ENCODE data around the gene CAPS2.
"Not testable (repeated sequence)": the region's sequence is repeated elsewhere in the genome, so short reads cannot be mapped to it uniquely, and the experiment has no call there.

The CAPS2 gene

GRCh38 chr12:75360920-75361319, 30.8 kb upstream of the CAPS2 start:
- TF ChIP-seq CTCF (IDR thresholded peaks at IDR 0.05; ENCODE audit: extremely low read depth, insufficient read depth, missing control alignments) = no peak
- DNase-seq (ENCODE audit: low spot score) = no peak
- in situ Hi-C loops (cut with MboI; ENCODE audit: low pct_unique_long_range_greater_than_20kb, low sequenced_read_pairs, unreplicated experiment) = no loop called here

DNA sequence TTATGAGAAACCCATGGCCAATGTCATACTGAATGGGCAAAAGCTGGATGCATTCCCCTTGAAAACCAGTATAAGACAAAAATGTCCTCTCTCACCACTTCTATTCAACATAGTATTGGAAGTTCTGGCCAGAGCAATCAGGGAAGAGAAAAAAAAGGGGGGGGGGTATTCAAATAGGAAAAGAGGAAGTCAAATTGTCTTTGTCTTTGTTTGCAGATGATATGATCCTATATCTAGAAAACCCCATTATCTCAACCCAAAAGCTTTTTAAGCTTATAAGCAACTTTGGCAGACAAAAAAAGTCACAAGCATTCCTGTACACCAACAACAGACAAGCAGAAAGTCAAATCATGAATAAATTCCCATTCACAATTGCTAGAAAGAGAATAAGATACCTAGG, 23.9 kb upstream of the CAPS2 start:
- in situ Hi-C loops (cut with MboI; ENCODE audit: low pct_unique_long_range_greater_than_20kb, low sequenced_read_pairs, unreplicated experiment) = no loop called here
- DNase-seq (ENCODE audit: low spot score) = no peak
- TF ChIP-seq CTCF (IDR thresholded peaks at IDR 0.05; ENCODE audit: extremely low read depth, insufficient read depth, missing control alignments) = no peak

- in situ Hi-C loops (cut with MboI; ENCODE audit: low pct_unique_long_range_greater_than_20kb, low sequenced_read_pairs, unreplicated experiment) = no loop called here
- no peak for TF ChIP-seq CTCF (IDR thresholded peaks at IDR 0.05; ENCODE audit: extremely low read depth, insufficient read depth, missing control alignments)
- DNase-seq (ENCODE audit: low spot score) = no peak
These were observed 20.3 kb upstream of the CAPS2 start for GRCh38 chr12:75350413-75350812.

GRCh38 chr12:75349946-75350345, 19.8 kb upstream of the CAPS2 start:
- no peak for TF ChIP-seq CTCF (IDR thresholded peaks at IDR 0.05; ENCODE audit: extremely low read depth, insufficient read depth, missing control alignments)
- in situ Hi-C loops (cut with MboI; ENCODE audit: low pct_unique_long_range_greater_than_20kb, low sequenced_read_pairs, unreplicated experiment) = loop anchor here (25.0 kb wide), 1 partner anchor 687 kb away; the partner anchor contains the start of gene PHLDA1
- DNase-seq (ENCODE audit: low spot score) = no peak

DNA sequence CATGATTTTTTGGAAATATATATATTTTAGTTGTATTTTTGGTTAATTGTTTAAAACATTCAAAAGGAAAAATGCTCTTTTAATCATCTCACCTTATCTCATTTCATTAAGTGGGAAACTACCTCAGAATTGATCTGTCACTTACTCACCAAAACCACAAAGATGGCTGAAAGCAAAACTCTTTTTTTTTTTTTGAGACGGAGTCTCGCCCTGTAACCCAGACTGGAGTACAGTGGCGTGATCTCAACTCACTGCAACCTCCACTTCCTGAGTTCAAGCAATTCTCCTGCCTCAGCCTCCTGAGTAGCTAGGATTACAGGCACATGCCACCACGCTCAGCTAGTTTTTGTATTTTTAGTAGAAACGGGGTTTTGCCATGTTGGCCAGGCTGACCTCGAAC, 16.1 kb upstream of the CAPS2 start:
- not testable (repeated sequence) for DNase-seq (ENCODE audit: low spot score)
- in situ Hi-C loops (cut with MboI; ENCODE audit: low pct_unique_long_range_greater_than_20kb, low sequenced_read_pairs, unreplicated experiment) = loop anchor here (25.0 kb wide), 1 partner anchor 691 kb away; the partner anchor contains the start of gene PHLDA1

DNA sequence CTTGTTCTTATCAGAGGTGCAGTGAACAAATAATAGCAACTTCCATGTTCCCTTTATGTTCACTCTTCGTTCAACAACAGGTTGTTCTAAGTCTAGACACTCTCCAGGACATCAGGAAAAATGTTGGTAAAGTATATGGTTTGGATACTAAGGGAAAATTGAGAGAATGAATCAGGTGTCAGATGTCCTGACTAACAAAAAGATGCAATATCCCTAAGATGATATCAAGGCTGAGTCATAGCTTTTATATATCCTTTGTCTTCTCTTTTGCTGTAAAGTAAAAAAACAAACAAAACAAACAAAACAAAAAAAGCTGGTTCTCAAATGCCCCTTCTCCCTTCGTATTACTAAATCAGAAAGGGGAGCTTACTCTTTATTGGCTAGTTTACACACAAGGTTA, 15.4 kb upstream of the CAPS2 start:
- no peak for DNase-seq (ENCODE audit: low spot score)
- in situ Hi-C loops (cut with MboI; ENCODE audit: low pct_unique_long_range_greater_than_20kb, low sequenced_read_pairs, unreplicated experiment) = loop anchor here (25.0 kb wide), 1 partner anchor 692 kb away; the partner anchor contains the start of gene PHLDA1
- no peak for TF ChIP-seq CTCF (IDR thresholded peaks at IDR 0.05; ENCODE audit: extremely low read depth, insufficient read depth, missing control alignments)

- no peak for DNase-seq (ENCODE audit: low spot score)
- no peak for TF ChIP-seq CTCF (IDR thresholded peaks at IDR 0.05; ENCODE audit: extremely low read depth, insufficient read depth, missing control alignments)
- in situ Hi-C loops (cut with MboI; ENCODE audit: low pct_unique_long_range_greater_than_20kb, low sequenced_read_pairs, unreplicated experiment) = loop anchor here (25.0 kb wide), 1 partner anchor 695 kb away; the partner anchor contains the start of gene PHLDA1
These were observed 11.7 kb upstream of the CAPS2 start for GRCh38 chr12:75341873-75342272.

Data from GM13977 (cell line).